Activated CD4-positive, alpha-beta T cell treated with anti-CD3 and anti-CD28 coated beads, Interleukin-2, Interleukin-4, amounts not matched to agents 100 ng/mL and 50 ng/mL, durations not matched to agents 16 hours and 8 hours (primary cell): ENCODE data around the gene FRMD1.

ENCODE experiments used
- DNase-seq: peaks from one replicate; pipeline ENCODE4 v3.0.0-alpha.2; 2020; ENCODE audit warnings: low spot score

FRMD1 gene

DNA sequence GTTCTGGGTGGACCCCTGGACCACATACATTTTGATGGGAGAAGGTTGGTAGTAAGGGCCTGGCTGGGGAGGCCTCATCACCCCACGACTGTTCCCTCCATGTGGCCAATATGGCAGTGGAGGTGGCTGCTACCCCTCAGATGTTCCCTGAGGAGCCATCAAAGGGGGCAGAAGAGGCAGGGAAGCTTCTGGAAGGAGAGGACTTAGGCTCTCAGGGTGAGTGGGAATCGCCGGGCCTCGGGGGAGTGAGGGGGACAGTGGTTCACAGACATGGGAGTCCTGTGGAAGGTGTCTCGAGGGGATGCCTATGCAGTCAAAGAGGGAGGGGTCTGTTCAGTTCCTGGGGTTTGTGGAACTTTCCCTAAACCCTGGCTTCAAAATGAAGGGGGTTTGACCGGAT is 32.9 kb upstream of the FRMD1 start:
- no peak for DNase-seq

DNA sequence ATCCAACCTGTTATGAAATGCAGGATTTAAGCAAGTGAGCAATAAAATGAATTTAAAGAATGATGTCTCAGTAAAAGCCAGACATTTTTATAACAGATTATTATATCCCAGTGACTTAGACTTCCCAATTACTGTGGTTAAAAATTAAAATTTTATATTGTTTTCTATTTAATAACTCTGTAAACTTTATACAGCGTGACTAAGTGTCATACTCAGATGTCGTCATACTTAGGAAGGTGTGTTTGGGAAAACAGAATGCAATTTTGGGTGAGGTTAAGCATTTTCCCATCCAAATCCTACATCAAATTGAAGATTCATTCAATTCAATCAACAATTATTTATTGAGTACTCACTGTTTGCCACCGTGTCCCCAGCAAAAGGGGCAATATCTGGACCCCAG is 31.4 kb upstream of the FRMD1 start:
- DNase-seq = no peak

- no peak for DNase-seq
Measured at GRCh38 chr6:168109171-168109570, 30.2 kb upstream of the FRMD1 start.

DNA sequence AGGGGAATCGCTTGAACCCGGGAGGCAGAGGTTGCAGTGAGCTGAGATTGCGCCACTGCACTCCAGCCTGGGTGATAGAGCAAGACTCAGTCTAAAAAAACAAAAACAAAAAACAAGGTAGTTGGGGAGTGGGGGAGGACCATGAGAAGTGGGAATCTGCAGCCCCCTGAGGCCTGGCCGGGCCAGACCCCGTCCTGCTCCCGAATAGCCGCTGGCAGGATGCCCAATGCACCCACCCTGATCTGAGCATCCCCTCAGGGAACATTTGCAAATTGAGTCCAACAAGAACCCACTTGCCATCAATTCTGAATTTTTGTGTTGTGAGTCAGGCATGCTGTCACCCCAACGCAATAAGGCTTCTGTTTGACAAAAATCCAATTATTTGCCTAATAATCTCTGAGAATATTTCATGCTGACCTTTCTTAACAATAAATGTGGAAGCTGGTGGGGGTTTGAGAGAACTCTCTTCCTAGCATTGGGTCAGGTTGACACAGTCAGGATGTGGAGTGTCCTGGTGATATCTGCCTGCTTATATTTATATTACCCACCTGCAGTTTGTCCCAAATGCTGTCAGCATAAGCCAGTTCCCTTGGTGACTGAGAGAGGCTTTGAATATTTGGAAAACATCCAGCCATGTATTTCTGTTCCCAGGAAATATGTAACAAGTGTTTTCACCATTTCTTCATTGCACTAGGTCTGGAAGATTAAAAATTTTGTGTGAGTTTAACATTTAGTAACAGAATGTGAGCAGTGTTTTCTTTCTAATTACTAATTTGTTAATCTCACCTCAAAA is 28.4 kb upstream of the FRMD1 start:
- no peak for DNase-seq

GRCh38 chr6:168106633-168107005 is 27.6 kb upstream of the FRMD1 start:
- DNase-seq = no peak

DNA sequence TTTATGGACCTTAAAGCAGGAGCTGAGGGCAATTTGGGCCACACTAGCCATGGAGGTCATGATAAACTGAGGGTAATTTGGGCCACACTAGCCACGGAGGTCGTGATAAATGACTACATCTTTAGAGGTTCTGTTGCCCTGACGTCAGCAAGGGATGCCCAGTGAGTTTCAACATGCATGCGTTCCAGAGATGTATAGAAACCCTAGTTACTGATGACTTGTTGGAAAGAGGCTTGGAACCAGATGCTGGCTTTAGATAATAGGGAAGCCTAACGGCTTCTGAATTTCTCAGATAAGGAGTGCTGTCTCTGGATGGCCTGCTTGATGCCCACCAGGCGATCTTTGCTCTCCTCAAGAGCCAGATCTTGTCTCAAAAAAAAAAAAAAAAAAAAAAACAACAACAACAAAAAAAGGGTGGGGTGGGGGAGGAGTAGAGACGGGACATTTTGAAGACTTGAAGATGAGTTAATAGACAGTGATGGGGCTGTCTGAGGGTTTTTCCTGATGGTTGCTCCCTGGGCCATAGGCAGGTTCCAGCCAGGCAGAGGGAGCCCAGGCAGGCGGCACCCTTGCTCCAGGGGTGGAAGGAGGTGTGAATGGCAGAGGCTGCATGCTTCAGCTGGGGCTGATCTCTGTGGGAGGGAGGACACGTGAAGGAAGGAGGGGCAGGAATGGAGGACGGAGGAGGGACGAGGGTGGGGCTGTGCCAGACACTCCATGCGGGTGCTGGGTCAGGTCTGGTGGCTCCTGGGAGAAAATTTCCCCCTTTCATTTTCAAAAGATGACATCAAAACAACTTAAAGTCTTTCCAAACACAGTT is 27.0 kb upstream of the FRMD1 start:
- no peak for DNase-seq

DNA sequence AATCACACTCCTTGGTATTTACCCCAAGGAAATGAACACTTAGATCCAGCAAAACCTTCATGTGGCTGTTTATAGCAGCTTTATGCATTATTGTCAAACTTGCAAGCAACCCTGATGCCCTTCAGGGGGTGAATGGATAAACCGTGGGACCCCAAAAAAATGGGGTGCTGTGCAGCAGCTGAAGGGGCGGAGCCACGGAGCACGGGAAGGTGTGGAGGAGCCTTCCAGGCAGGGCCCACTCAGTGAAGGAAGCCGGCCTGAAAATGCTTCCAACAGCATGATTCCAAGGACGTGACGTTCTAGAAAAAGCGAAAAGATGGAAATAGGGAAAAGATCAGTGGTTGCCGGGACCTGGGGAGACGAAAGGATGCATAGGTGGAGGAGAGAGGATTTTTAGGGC is 25.6 kb upstream of the FRMD1 start:
- DNase-seq = no peak

GRCh38 chr6:168103050-168103830 is 24.2 kb upstream of the FRMD1 start:
- no peak for DNase-seq

GRCh38 chr6:168102315-168102985 is 23.4 kb upstream of the FRMD1 start:
- DNase-seq = no peak

DNA sequence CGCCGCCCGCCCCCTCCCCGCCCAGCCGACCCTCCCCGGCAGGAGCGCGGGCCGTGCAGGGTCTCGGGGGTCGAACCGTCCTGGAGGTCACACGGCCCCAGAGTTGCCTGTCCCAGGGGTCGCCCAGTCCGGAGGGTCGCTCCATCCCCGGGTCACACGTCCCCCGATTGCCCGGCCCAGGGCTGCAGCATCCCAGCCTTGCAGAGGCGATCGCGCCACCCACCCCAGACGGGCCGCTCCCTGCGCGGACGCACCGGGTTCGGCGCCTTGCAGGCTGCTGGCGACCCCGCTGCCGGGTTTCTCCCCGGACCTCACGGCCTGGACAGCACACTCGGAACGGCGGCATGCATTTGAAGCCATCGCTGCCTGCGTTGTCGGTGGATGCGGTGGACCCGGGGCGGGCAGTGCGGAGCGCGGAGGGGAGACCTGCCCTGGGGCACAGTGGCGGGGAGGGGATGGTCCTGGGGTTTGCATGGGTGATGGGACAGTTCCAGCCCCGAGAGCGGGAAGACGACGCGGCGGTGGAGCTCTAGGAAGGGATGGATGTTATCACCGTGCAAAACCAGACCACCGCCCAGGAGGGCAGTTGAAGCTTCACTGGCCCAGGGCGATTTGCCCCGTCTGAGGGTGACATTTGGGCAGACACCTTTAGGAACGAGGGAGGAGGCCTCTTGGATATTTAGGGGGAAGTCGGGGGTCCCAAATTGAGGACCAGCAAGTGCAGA is 22.7 kb upstream of the FRMD1 start:
- DNase-seq = no peak

GRCh38 chr6:168100803-168101589 is 22.0 kb upstream of the FRMD1 start:
- no peak for DNase-seq

DNA sequence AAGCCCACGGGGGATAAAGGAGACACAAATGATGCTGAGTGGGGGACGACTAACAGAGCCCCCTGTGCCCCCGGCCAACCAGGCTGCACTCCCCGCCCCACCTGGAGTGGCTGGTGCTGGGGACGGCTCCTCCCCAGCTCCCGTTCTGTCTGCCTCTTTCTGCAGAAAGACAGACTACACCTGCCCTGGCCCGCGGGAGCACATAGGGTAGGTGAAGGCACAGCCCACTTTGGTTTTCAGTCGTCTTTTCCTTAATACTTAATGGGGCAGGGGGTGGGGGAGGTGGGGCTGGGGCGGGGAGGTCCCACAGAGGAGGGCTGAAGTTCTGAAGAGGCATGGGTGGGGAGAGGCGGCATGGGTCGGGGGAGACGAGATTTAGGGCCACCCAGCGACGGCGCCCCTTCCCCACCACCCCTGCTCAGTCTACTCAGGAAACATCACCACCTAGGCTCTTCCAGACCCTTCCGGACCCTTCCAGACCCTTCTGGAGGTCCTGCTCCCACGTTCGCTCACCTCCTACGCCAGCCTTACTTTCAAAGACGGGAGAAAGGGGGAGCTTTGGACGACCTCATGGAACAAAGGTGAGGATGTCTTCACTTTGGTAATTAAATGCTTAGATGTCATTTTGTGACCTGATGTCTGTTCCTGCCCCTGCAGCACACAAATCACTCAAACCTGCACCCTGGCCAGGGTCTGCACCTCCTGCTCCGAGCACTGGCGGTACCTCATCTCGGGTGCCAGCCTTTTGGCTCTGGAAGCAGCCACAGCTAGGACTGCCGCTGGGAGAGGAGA is 21.2 kb upstream of the FRMD1 start:
- no peak for DNase-seq

- DNase-seq = no peak
Measured at GRCh38 chr6:168099201-168100010, 20.4 kb upstream of the FRMD1 start.

DNA sequence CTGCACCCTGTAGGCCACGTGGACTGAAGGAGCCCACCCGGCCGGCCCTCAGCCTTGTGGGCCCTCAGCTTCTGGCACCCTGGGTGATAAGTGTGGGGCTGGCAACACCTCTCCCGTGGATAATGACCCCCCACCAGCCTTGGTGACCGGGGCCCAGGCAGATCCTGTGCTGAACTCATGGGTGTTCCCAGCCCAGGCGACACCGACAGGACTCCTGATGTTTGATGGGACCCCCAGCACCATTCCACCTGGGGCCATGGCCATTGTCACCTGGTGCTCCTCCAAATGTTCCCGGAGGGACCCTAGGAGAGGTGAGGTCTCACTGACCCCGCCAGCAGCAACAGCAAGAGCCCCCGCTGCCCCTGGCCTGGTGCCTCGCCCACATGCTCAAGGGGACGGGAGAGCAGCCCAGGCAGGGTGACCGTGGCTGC is 19.4 kb upstream of the FRMD1 start:
- DNase-seq = no peak

DNA sequence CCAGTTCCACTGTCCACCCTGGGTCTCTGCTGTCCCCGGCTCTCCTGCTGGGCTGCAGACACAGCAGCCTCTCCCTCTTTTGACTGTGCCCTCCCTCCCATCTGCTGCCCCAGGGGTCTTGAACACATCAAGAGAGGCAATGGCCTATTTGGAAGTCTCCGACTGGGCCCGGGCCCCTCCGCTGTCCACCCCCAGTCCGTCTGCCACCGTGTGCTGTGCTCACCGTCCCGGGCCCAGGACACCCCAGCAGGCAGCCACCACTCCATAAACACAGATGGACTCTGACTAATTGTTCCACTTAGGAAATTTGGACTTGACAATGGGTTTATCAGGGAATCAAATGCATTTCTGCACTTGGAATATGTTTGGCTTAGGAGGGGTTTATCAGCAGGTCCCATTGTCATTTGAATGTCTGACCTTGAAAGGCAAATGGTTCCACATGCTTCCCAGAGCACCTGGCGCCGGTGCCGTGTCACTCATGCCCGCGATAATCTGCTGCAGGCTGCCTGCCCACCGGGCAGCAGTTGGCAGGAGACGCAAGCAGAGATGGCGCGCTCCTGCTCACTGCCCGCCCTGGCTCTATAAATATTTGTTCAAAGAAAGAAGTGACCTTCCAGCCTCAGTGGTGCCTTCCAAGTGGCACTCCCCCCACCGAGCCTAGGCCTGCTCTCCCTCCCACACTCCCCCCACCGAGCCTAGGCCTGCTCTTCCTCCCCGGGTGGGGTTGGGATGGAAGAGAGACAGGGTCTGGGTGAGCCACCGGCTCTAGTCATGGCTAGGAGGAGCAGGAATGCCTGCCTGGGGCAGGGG is 18.8 kb upstream of the FRMD1 start:
- DNase-seq = no peak

- DNase-seq = no peak
Measured at GRCh38 chr6:168097221-168097620, 18.2 kb upstream of the FRMD1 start.

- DNase-seq = no peak
Measured at GRCh38 chr6:168096271-168096764, 17.3 kb upstream of the FRMD1 start.

GRCh38 chr6:168095716-168096250 is 16.8 kb upstream of the FRMD1 start:
- no peak for DNase-seq
